ENCODE data around the gene HRH2.

The HRH2 gene

DNA sequence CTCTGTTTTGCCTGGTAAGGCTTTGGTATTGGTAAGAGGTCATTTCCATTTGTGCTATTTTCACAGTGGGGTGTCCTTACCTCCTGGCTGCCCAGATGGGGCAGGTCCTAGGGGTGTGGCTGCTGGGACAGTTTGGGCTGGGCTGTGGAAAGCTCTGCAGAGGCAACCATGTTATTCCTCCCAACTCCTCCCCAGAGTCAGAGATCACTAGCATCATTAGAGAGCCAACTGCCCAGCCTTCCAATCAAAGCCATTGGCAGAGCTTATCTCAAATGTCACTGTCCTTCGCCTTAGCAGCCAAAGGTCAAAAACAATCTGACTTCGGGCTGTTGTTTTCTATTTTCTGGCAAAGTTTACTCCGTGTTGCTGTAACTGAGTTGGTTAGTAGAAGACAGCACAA lies 33.6 kb upstream of the HRH2 start:
- no peak for DNase-seq (ENCODE audit: extremely low spot score)
- no peak for TF ChIP-seq ZNF384 (IDR thresholded peaks at IDR 0.05)
- TF ChIP-seq ELF4 (IDR thresholded peaks at IDR 0.05) = no peak
- no peak for TF ChIP-seq BHLHE40 (IDR thresholded peaks at IDR 0.05; ENCODE audit: borderline replicate concordance)
- no peak for TF ChIP-seq NFRKB (IDR thresholded peaks at IDR 0.05)
- TF ChIP-seq SUZ12 (IDR thresholded peaks at IDR 0.05) = no peak
- TF ChIP-seq CTBP1 (IDR thresholded peaks at IDR 0.05; ENCODE audit: borderline replicate concordance) = no peak
- no peak for TF ChIP-seq SP1 (IDR thresholded peaks at IDR 0.05)
- TF ChIP-seq FOXM1 (IDR thresholded peaks at IDR 0.05; ENCODE audit: borderline replicate concordance) = no peak
- CTCF ChIA-PET = no interaction called here
- POLR2A ChIA-PET = no interaction called here

GRCh38 chr5:175627005-175627404 lies 30.9 kb upstream of the HRH2 start:
- DNase-seq (ENCODE audit: extremely low spot score) = no peak
- POLR2A ChIA-PET = no interaction called here
- no peak for TF ChIP-seq LEF1 (IDR thresholded peaks at IDR 0.05; ENCODE audit: borderline replicate concordance)
- no peak for TF ChIP-seq ARNT (IDR thresholded peaks at IDR 0.05)
- no peak for TF ChIP-seq HDGF (IDR thresholded peaks at IDR 0.05; ENCODE audit: borderline replicate concordance)
- no peak for TF ChIP-seq SUZ12 (IDR thresholded peaks at IDR 0.05)
- no peak for TF ChIP-seq ELF4 (IDR thresholded peaks at IDR 0.05)
- TF ChIP-seq BHLHE40 (IDR thresholded peaks at IDR 0.05; ENCODE audit: borderline replicate concordance) = no peak
- TF ChIP-seq FOXA1 (IDR thresholded peaks at IDR 0.05) = no peak
- no peak for TF ChIP-seq ZNF384 (IDR thresholded peaks at IDR 0.05)
- no peak for TF ChIP-seq PKNOX1 (IDR thresholded peaks at IDR 0.05)
- no peak for TF ChIP-seq FOXM1 (IDR thresholded peaks at IDR 0.05; ENCODE audit: borderline replicate concordance)
- TF ChIP-seq CTBP1 (IDR thresholded peaks at IDR 0.05; ENCODE audit: borderline replicate concordance) = no peak
- TF ChIP-seq NFRKB (IDR thresholded peaks at IDR 0.05) = no peak
- no peak for TF ChIP-seq L3MBTL2 (conservative IDR thresholded peaks at IDR 0.05)
- TF ChIP-seq SP1 (IDR thresholded peaks at IDR 0.05) = no peak

DNA sequence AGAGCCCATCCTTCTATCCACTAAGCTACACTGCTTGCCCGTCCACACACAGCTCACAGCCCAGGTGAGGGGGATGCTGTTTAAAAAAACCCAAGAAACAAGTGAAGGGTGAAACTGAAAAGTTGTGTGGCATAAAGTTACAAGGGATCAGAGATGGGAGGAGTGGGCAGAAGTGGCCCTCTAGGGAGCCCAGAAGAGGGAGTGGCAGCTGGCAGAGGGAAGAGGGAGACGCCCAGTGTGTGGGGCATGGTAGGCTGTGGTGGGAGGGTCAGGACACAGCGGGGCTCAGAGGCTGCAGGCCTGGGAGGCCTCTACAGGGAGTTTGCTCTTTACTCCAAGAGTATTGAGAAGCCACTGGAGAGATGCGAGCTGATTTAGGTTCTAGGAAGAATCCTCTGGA lies 30.1 kb upstream of the HRH2 start:
- no peak for DNase-seq (ENCODE audit: extremely low spot score)
- CTCF ChIA-PET = interaction anchor here (0.6 kb wide), 1 partner anchor 35 kb away, joined by 4 read pairs; no protein-coding TSS in a partner anchor
- TF ChIP-seq CTBP1 (IDR thresholded peaks at IDR 0.05; ENCODE audit: borderline replicate concordance) = no peak
- no peak for TF ChIP-seq LEF1 (IDR thresholded peaks at IDR 0.05; ENCODE audit: borderline replicate concordance)
- TF ChIP-seq PKNOX1 (IDR thresholded peaks at IDR 0.05) = no peak
- no peak for TF ChIP-seq FOXA1 (IDR thresholded peaks at IDR 0.05)
- TF ChIP-seq SUZ12 (IDR thresholded peaks at IDR 0.05) = no peak
- TF ChIP-seq BHLHE40 (IDR thresholded peaks at IDR 0.05; ENCODE audit: borderline replicate concordance) = no peak
- no peak for TF ChIP-seq ARNT (IDR thresholded peaks at IDR 0.05)
- TF ChIP-seq NFRKB (IDR thresholded peaks at IDR 0.05) = no peak
- no peak for TF ChIP-seq HDGF (IDR thresholded peaks at IDR 0.05; ENCODE audit: borderline replicate concordance)
- no peak for TF ChIP-seq FOXM1 (IDR thresholded peaks at IDR 0.05; ENCODE audit: borderline replicate concordance)
- TF ChIP-seq ELF4 (IDR thresholded peaks at IDR 0.05) = no peak
- no peak for TF ChIP-seq L3MBTL2 (conservative IDR thresholded peaks at IDR 0.05)
- TF ChIP-seq TARDBP (IDR thresholded peaks at IDR 0.05) = no peak
- TF ChIP-seq ZNF384 (IDR thresholded peaks at IDR 0.05) = no peak
- no peak for TF ChIP-seq FOXK2 (IDR thresholded peaks at IDR 0.05)
- no peak for TF ChIP-seq SP1 (IDR thresholded peaks at IDR 0.05)
- POLR2A ChIA-PET = no interaction called here

More at GRCh38 chr5:175627005-175627404, 30.9 kb upstream of the HRH2 start:
- CTCF ChIA-PET = no interaction called here

DNA sequence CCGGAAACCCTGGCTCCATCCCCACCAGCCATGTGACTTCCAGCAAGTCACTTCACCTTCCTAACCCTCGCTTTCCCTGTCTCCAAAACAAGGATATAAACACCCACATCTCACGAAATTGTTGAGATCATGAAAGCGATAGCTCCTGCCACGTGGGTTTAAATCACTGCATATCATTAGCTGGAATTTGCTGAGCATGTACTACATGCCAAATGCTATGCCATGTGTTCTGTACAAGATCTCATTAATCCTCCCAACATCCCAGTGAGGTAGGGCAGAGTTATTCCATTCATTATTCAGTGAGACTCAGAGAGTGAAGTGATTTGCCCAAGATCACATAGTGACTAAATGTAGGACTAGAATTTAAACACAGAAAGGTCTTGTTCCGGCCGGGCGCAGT lies 29.2 kb upstream of the HRH2 start:
- ChIA-PET CTCF (no interaction called here), POLR2A (no interaction called here)
- no peak for TF ChIP-seq FOXA1 (IDR thresholded peaks at IDR 0.05)
- TF ChIP-seq ELF4 (IDR thresholded peaks at IDR 0.05) = no peak
- TF ChIP-seq ZNF384 (IDR thresholded peaks at IDR 0.05) = no peak
- TF ChIP-seq FOXK2 (IDR thresholded peaks at IDR 0.05) = no peak
- no peak for TF ChIP-seq NFRKB (IDR thresholded peaks at IDR 0.05)
- TF ChIP-seq SP1 (IDR thresholded peaks at IDR 0.05) = no peak
- no peak for TF ChIP-seq CTBP1 (IDR thresholded peaks at IDR 0.05; ENCODE audit: borderline replicate concordance)
- no peak for TF ChIP-seq LEF1 (IDR thresholded peaks at IDR 0.05; ENCODE audit: borderline replicate concordance)
- TF ChIP-seq L3MBTL2 (conservative IDR thresholded peaks at IDR 0.05) = no peak
- no peak for TF ChIP-seq BHLHE40 (IDR thresholded peaks at IDR 0.05; ENCODE audit: borderline replicate concordance)
- TF ChIP-seq HDGF (IDR thresholded peaks at IDR 0.05; ENCODE audit: borderline replicate concordance) = no peak
- TF ChIP-seq PKNOX1 (IDR thresholded peaks at IDR 0.05) = no peak
- TF ChIP-seq FOXM1 (IDR thresholded peaks at IDR 0.05; ENCODE audit: borderline replicate concordance) = no peak
- TF ChIP-seq TARDBP (IDR thresholded peaks at IDR 0.05) = no peak
- TF ChIP-seq SUZ12 (IDR thresholded peaks at IDR 0.05) = no peak
- no peak for TF ChIP-seq ARNT (IDR thresholded peaks at IDR 0.05)
- DNase-seq (ENCODE audit: extremely low spot score) = no peak

DNA sequence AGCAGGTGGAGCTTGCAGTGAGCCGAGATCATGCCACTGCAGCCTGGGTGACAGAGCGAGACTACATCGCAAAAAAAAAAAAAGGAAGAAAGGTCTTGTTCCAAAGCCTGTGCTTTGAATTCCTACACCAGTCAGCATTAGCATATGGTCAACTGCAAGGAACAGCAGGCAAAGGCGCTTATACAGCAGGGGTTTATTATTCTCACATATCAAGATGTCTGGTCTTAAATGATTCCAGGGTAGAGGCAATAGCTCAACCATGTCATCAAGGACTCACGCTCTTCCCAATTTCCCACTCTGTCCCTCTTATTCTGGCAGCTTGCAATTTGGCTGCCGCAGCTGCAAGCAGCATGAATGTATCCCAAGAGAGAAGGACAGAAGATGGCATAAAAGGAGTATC lies 28.6 kb upstream of the HRH2 start:
- POLR2A ChIA-PET = no interaction called here
- DNase-seq (ENCODE audit: extremely low spot score) = no peak
- TF ChIP-seq TARDBP (IDR thresholded peaks at IDR 0.05) (no peak), CTBP1 (IDR thresholded peaks at IDR 0.05; ENCODE audit: borderline replicate concordance) (no peak), LEF1 (IDR thresholded peaks at IDR 0.05; ENCODE audit: borderline replicate concordance) (no peak), ARNT (IDR thresholded peaks at IDR 0.05) (no peak), BHLHE40 (IDR thresholded peaks at IDR 0.05; ENCODE audit: borderline replicate concordance) (no peak), HDGF (IDR thresholded peaks at IDR 0.05; ENCODE audit: borderline replicate concordance) (no peak), PKNOX1 (IDR thresholded peaks at IDR 0.05) (no peak), FOXK2 (IDR thresholded peaks at IDR 0.05) (no peak), L3MBTL2 (conservative IDR thresholded peaks at IDR 0.05) (no peak), SUZ12 (IDR thresholded peaks at IDR 0.05) (no peak), ELF4 (IDR thresholded peaks at IDR 0.05) (no peak), SP1 (IDR thresholded peaks at IDR 0.05) (no peak), ZNF384 (IDR thresholded peaks at IDR 0.05) (no peak), FOXA1 (IDR thresholded peaks at IDR 0.05) (no peak), NFRKB (IDR thresholded peaks at IDR 0.05) (no peak), FOXM1 (IDR thresholded peaks at IDR 0.05; ENCODE audit: borderline replicate concordance) (no peak)
- CTCF ChIA-PET = no interaction called here

Measured in HEK293T (cell line).